ENCODE measurements around the gene PLLP.

PLLP gene, protein sequence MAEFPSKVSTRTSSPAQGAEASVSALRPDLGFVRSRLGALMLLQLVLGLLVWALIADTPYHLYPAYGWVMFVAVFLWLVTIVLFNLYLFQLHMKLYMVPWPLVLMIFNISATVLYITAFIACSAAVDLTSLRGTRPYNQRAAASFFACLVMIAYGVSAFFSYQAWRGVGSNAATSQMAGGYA

DNA sequence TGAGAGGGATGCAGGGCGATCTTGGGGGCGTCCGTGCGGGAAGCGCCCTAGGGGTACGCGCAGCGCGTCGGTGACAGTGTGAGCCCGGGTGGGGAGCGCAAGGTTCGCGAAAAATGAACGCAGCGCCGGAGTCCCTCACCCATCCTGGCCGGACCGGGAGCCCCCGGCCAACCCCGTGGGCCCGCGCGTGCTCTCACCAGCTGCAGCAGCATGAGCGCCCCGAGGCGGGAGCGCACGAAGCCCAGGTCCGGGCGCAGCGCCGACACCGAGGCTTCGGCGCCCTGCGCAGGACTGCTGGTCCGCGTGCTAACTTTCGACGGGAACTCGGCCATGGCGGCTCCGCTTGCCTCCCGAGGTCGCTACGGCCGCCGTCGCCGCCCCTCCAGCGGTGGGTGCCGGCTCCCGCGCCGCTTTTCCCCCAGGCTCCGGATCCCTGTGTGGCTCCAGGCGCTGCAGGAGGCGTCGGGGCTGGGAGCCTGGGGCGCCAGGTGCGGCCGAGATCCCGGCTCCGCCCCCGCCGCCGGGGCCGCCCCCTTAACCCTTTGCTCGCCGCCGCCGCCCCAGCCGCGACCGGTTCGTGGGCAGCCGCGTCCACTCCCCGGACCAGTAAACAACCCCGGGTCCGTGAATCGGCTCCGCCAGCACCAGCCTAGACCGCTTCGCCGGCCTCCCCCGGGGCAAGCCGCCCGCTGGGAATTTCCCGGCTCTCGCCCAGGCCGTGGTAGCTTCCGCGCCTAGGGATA is at the start of gene PLLP:
Gene PLLP (minus strand): TSS at position 464 of the 743 bp plus-strand sequence. CDS start 132 bp downstream, at position 332.
- DNase-seq (ENCODE audit: low spot score) = no peak

- no peak for DNase-seq (ENCODE audit: low spot score)
Observed at GRCh38 chr16:57333402-57333801, 48.9 kb upstream of the PLLP start.

GRCh38 chr16:57331355-57331754 is 46.9 kb upstream of the PLLP start:
- no peak for DNase-seq (ENCODE audit: low spot score)

- no peak for DNase-seq (ENCODE audit: low spot score)
Observed at GRCh38 chr16:57329718-57330327, 45.4 kb upstream of the PLLP start.

DNA sequence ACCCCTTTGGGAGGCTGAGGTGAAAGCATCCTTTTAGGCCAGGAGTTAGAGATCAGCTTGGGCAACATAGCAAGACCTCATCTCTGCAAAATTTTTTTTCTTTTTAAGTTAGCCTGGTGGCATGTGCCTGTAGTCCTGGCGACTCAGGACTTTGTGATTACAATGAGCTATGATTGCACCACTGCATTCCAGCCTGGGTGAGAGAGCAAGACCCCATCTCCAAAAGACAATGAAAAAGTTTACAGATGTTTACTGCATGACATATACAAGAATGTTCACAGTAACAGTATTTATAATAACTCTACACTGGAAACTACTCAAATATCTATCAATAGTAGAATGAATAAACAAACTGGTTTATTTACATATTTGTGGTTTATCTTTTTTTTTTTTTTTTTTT is 41.0 kb upstream of the PLLP start:
- no peak for DNase-seq (ENCODE audit: low spot score)

- DNase-seq (ENCODE audit: low spot score) = no peak
Observed at GRCh38 chr16:57324749-57325148, 40.3 kb upstream of the PLLP start.

- no peak for DNase-seq (ENCODE audit: low spot score)
Observed at GRCh38 chr16:57319646-57320045, 35.2 kb upstream of the PLLP start.

GRCh38 chr16:57318240-57318970 is 33.9 kb upstream of the PLLP start:
- no peak for DNase-seq (ENCODE audit: low spot score)

DNA sequence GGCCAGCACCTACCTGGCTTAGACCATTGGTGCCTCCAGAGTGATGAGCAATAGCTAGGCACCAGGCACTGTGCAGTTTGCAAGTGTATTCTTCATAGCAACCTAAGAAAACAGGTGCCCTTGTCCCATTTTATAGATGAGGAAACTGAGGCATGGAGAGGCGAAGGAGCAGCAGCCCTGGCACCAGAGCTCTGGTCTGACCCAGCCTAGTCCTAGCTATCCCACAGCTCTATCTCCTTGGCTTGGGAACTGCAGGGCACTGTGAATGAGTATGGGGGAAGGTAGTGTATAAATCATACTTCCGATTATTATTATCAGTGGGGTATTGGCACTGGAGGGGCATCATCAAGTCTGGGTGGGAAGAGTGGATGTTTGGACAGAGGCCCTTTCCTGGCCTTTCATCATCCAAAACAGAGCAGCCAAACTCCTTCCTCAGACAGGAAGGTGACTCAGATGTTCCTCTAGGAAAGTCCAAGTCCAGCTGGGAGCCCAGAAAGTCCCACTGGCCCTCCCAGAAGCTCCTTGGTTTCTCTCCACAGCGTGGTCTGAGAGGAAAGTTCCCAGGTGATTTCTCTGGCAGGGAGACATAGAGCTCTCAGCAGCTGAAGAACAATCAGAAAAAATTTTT is 32.0 kb upstream of the PLLP start:
- no peak for DNase-seq (ENCODE audit: low spot score)

- no peak for DNase-seq (ENCODE audit: low spot score)
Observed at GRCh38 chr16:57315416-57315815, 30.9 kb upstream of the PLLP start.

- no peak for DNase-seq (ENCODE audit: low spot score)
Observed at GRCh38 chr16:57314161-57314785, 29.8 kb upstream of the PLLP start.

DNA sequence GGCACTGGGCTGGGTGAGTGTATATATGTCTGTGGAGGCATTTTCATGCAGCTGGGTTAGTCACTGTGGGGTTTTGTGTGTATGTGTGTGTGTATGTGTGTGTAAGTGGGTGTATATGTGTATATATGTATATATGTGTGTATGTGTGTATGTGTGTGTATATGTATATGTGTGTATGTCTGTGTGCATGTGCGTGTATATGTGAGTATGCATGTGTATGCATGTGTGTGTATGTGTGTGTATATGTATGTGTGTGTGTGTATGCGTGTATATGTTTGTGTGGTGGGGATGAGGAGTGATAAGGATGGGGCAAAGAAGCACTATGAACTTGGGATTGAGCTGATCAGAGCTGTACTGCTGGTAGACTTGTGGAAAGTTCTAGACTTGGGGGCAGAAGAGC is 29.0 kb upstream of the PLLP start:
- no peak for DNase-seq (ENCODE audit: low spot score)

GRCh38 chr16:57310801-57311200 is 26.3 kb upstream of the PLLP start:
- DNase-seq (ENCODE audit: low spot score) = no peak

GRCh38 chr16:57308041-57308440 is 23.6 kb upstream of the PLLP start:
- no peak for DNase-seq (ENCODE audit: low spot score)

DNA sequence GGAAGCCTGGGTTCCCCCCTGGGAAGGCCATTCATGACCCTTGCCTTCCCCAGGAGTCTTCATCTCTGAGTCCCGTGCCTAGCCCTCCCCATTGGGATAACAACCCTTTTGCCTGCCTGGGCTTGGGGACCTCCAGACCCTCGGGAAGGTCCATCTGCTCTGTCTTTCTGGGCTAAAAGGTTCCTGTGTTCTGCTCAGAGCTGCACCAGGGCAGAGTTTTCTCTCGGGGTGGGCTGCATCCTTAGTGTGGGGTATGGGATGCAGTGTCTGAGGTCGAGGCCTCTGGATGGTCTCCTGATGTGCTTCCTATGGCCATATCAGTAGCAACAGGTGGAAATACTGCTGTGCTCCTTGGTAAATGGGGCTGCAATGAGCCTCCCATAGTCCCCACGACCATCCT is 22.9 kb upstream of the PLLP start:
- DNase-seq (ENCODE audit: low spot score) = no peak

DNA sequence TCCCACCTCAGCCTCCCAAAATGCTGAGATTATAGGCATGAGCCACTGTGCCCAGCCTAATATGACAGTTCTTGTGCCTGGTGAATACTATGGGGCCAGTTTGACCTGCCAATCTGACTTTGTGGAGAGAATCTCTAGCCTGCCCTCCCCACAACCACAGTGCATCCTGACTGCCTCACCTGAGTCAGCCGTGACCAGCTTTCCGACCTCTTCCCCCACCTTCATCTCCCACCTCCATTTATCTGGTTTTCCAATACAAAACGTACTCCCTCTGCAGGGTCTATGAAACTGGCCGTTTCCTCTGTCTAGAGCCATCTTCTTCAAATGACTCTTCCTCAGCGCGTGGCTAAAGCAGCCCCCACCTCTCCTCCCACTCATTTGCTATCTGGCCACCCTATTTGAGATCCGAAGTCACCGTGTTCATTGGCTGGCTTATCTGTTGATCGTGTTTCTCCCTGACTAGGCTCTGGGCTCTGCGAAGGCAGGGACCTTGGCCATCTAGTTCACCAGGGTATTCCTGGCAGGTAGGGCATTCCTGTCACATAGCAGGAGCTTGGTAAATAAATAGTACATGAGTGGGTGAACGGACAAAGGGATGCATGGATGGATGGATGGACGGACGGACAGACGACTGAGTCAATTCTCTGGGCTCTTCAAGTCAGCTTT is 22.3 kb upstream of the PLLP start:
- no peak for DNase-seq (ENCODE audit: low spot score)

GRCh38 chr16:57305159-57305811 is 20.8 kb upstream of the PLLP start:
- DNase-seq (ENCODE audit: low spot score) = no peak

GRCh38 chr16:57304169-57305061 is 19.9 kb upstream of the PLLP start:
- DNase-seq (ENCODE audit: low spot score) = no peak

- DNase-seq (ENCODE audit: low spot score) = no peak
Observed at GRCh38 chr16:57303910-57304168, 19.4 kb upstream of the PLLP start.
